ENCODE measurements around the gene CAVIN4. TPM values are rescaled to one million over a fixed set of nuclear protein-coding genes. Genes with fewer than 3 reads are reported as not detected.

The CAVIN4 gene
- total RNA-seq, 1 experiment from 2014 or later = 0.59 TPM

GRCh38 chr9:100619194-100619593, 41.3 kb downstream of the CAVIN4 start:
- no peak for ATAC-seq
- ChIA-PET CTCF (interaction anchor here (0.6 kb wide), 1 partner anchor 695 kb away, joined by 4 read pairs; no protein-coding TSS in a partner anchor), RAD21 (ENCODE audit: low non-redundant PET in 1 of 2, low total read pairs in 2 of 2, uncharacterized antibody in 2 of 2, unreplicated experiment in 2 of 2) (no interaction called here), POLR2A (no interaction called here)
- TF ChIP-seq, protein P1, sequence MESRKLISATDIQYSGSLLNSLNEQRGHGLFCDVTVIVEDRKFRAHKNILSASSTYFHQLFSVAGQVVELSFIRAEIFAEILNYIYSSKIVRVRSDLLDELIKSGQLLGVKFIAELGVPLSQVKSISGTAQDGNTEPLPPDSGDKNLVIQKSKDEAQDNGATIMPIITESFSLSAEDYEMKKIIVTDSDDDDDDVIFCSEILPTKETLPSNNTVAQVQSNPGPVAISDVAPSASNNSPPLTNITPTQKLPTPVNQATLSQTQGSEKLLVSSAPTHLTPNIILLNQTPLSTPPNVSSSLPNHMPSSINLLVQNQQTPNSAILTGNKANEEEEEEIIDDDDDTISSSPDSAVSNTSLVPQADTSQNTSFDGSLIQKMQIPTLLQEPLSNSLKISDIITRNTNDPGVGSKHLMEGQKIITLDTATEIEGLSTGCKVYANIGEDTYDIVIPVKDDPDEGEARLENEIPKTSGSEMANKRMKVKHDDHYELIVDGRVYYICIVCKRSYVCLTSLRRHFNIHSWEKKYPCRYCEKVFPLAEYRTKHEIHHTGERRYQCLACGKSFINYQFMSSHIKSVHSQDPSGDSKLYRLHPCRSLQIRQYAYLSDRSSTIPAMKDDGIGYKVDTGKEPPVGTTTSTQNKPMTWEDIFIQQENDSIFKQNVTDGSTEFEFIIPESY (IDR thresholded peaks at IDR 0.05; ENCODE audit: extremely low read depth, insufficient replicate concordance, low read length) = no peak
- no peak for TF ChIP-seq TCF7L2 (IDR thresholded peaks at IDR 0.05; ENCODE audit: borderline replicate concordance, extremely low read depth, insufficient read depth, insufficient read length)
- no peak for TF ChIP-seq EGR1 (IDR thresholded peaks at IDR 0.05; ENCODE audit: low read depth)
- no peak for TF ChIP-seq SIN3A (IDR thresholded peaks at IDR 0.05; ENCODE audit: low read depth)
- TF ChIP-seq YY1 (IDR thresholded peaks at IDR 0.05; ENCODE audit: extremely low read depth, insufficient replicate concordance, low read depth, low read length) = no peak
- no peak for TF ChIP-seq FOSL1 (IDR thresholded peaks at IDR 0.05; ENCODE audit: low read depth)
- TF ChIP-seq ZNF274 (IDR thresholded peaks at IDR 0.05; ENCODE audit: low read depth, low read length) = no peak
- TF ChIP-seq CEBPB (IDR thresholded peaks at IDR 0.05; ENCODE audit: low read depth) = no peak
- no peak for TF ChIP-seq ELF1 (IDR thresholded peaks at IDR 0.05; ENCODE audit: borderline replicate concordance, low read depth)
- TF ChIP-seq CBX3 (IDR thresholded peaks at IDR 0.05; ENCODE audit: low read depth) = no peak
- TF ChIP-seq JUND (IDR thresholded peaks at IDR 0.05) = no peak
- no peak for TF ChIP-seq ZFX (IDR thresholded peaks at IDR 0.05)
- no peak for TF ChIP-seq REST (IDR thresholded peaks at IDR 0.05; ENCODE audit: low read depth)
- Histone ChIP-seq H3K27me3 (ENCODE audit: insufficient read depth, low read length) (no peaks in the 10 kb centered on the region), H3K4me1 (ENCODE audit: control insufficient read depth in 1 of 2, insufficient read depth in 2 of 2, low read length in 2 of 2) (no peaks in the 10 kb centered on the region), H3K4me2 (ENCODE audit: low read length) (no peak overlapping the region), H4K20me1 (ENCODE audit: insufficient read depth) (no peaks in the 10 kb centered on the region), H3K9me3 (ENCODE audit: control insufficient read depth in 1 of 2, insufficient read depth in 1 of 2, low read depth in 1 of 2, low read length in 2 of 2) (no peaks in the 10 kb centered on the region), H3K36me3 (ENCODE audit: control insufficient read depth in 1 of 2, insufficient read depth in 2 of 2, low read length in 2 of 2) (no peaks in the 10 kb centered on the region), H2AFZ (ENCODE audit: low read depth, low read length, poor library complexity, severe bottlenecking) (no peak overlapping the region), H3K79me2 (ENCODE audit: insufficient read depth, low read length) (no peaks in the 10 kb centered on the region), H3K27ac (ENCODE audit: low read depth, low read length) (no peak overlapping the region), H3K9me2 (ENCODE audit: insufficient read depth) (no peaks in the 10 kb centered on the region), H3K4me3 (replicated peaks in 1 of 2; ENCODE audit: low read depth in 1 of 2, low read length in 2 of 2) (no peak overlapping the region), H3K9ac (ENCODE audit: low read length) (no peak overlapping the region)
- no peak for DNase-seq (ENCODE audit: low read depth, low spot score)
- no TSS peak for BruUV-seq (replicated peaks)
- intact Hi-C loops (cut with micrococcal nuclease) = no loop called here

Data from HCT116 (cell line).